GM12874 (cell line): Measurements from ENCODE around the gene SPACA5.

Experiments used
- TF ChIP-seq, protein P1 (sequence below): IDR thresholded peaks from 2 replicates; pipeline ENCODE4 v1.5.1; 2011; ENCODE audit warnings: low read depth, mild to moderate bottlenecking, control low read depth, low read length, moderate library complexity; ENCODE audit not compliant: insufficient read depth

The SPACA5 gene

DNA sequence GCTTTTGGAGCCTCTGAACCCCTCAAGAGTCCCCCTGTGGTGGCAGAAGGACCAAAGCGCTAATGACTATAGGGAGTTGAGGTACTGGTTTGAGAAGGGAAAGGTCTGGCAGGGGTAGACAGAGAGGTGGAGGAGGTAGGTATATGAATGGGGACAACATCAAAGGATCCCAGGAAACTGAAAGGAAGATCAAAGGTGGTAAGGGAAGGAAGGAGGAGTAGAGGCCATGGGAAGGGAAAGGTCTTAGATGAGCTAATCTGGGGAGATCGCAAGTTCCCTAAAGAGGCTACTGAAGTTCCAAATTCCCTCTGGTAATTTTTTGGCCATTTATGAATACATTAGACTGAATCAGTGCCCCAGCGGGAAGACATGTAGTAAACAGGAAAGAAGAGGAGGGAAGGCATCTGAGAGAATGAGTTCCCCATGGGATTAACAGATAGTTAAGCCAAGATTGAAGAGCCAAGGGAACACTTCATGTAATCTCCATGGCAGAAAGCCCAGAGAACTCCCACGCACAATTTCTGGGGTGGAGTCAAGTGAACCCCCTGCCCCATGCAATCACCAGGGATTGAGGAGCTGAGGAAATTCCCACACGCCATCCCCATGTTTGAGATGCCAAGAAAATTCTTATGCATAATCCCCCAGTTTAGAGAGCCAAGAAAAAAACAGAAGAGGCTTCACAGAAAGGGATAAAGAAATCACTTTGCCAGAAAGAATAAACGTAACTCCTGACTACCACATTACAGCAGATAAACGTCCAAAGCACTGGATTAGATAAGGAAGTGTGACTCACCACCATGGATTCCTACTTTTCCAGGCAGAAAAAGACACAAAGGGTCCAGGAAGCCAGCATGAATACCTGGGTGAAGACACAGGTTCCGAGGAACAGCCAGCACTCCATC is 38.9 kb downstream of the SPACA5 start:
- TF ChIP-seq, protein P1, sequence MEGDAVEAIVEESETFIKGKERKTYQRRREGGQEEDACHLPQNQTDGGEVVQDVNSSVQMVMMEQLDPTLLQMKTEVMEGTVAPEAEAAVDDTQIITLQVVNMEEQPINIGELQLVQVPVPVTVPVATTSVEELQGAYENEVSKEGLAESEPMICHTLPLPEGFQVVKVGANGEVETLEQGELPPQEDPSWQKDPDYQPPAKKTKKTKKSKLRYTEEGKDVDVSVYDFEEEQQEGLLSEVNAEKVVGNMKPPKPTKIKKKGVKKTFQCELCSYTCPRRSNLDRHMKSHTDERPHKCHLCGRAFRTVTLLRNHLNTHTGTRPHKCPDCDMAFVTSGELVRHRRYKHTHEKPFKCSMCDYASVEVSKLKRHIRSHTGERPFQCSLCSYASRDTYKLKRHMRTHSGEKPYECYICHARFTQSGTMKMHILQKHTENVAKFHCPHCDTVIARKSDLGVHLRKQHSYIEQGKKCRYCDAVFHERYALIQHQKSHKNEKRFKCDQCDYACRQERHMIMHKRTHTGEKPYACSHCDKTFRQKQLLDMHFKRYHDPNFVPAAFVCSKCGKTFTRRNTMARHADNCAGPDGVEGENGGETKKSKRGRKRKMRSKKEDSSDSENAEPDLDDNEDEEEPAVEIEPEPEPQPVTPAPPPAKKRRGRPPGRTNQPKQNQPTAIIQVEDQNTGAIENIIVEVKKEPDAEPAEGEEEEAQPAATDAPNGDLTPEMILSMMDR = no peak

DNA sequence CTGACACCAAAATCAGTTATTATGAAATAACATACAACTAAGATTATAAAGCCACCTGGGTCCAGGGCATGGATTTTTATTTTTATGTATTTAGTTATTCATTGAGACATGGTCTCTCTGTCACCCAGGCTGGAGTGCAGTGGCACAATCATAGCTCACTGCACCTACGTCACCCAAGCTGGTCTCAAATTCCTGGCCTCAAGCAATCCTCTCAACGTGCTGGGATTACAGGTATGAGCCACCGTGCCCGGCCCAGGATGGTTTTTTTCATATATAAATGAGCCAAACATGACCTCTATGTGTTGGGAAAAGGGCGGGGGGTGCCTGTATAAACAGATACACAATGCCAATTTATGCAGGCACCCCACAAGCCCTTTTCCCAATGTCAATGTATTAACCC is 40.1 kb downstream of the SPACA5 start:
- TF ChIP-seq, protein P1 = no peak

DNA sequence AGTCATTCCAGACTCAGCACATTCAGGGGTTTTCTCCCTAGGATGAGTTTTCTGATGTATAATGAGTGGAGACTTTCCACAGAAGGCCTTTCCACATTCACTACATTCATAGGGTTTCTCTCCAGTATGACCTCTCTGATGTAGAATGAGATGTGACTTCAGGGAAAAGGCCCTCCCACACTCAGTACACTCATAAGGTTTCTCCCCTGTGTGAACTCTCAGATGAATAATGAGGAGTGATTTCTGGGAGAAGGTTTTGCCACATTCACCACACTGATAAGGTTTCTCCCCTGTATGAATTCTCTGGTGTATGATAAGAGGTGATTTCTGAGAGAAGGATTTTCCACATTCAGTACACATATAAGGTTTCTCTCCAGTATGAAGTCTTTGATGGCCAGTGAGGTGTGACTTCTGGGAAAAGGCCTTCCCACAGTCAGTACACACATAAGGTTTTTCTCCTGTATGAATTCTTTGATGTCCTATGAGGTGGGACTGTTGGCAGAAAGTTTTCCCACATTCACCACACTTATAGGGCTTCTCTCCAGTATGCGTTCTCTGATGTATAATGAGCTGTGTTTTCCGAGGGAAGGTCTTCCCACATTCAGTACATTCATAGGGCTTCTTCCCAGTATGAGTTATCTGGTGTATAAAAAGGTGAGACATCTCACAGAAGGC is 52.0 kb downstream of the SPACA5 start:
- TF ChIP-seq, protein P1 = no peak

DNA sequence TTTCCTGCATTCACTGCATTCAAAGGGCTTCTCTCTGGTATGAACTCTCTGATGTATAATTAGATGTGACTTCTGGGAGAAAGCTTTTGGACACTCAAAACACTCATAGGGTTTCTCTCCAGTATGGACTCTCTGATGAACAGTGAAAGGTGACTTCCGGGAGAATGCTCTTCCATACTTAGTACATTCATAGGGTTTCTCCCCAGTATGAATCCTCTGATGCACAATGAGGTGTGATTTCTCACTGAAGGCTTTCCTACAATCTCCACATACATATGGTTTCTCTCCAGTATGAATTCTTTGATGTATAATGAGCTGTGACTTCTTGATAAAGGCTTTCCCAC is 52.5 kb downstream of the SPACA5 start:
- TF ChIP-seq, protein P1 = no peak
